HG02610 (cell line): ENCODE results near the gene TSEN54.

Experiments
- ATAC-seq: cut with Tn5 transposase; IDR thresholded peaks from one replicate; pipeline ENCODE4 v1.9.1; 2021; ENCODE audit warnings: mild to moderate bottlenecking, moderate library complexity; ENCODE audit not compliant: unreplicated experiment

Gene TSEN54

GRCh38 chr17:75540923-75541503 lies 24.7 kb downstream of the TSEN54 start:
- no peak for ATAC-seq

GRCh38 chr17:75542229-75542628 lies 25.9 kb downstream of the TSEN54 start:
- ATAC-seq: no peak

- no peak for ATAC-seq
These were observed 26.5 kb downstream of the TSEN54 start for GRCh38 chr17:75542728-75543336.

- no peak for ATAC-seq
These were observed 27.9 kb downstream of the TSEN54 start for GRCh38 chr17:75544250-75544649.

GRCh38 chr17:75546181-75546580 lies 29.9 kb downstream of the TSEN54 start:
- ATAC-seq: no peak

- no peak for ATAC-seq
These were observed 30.8 kb downstream of the TSEN54 start for GRCh38 chr17:75547091-75547490.

GRCh38 chr17:75548813-75549212 lies 32.5 kb downstream of the TSEN54 start:
- ATAC-seq: no peak

GRCh38 chr17:75549246-75550138 lies 33.2 kb downstream of the TSEN54 start:
- no peak for ATAC-seq

GRCh38 chr17:75550139-75550465 lies 33.8 kb downstream of the TSEN54 start:
- ATAC-seq: no peak

- no peak for ATAC-seq
These were observed 34.9 kb downstream of the TSEN54 start for GRCh38 chr17:75551266-75551665.

- ATAC-seq: no peak
These were observed 36.3 kb downstream of the TSEN54 start for GRCh38 chr17:75552425-75553294.

GRCh38 chr17:75553295-75554110 lies 37.2 kb downstream of the TSEN54 start:
- no peak for ATAC-seq

GRCh38 chr17:75555679-75556153 lies 39.4 kb downstream of the TSEN54 start:
- no peak for ATAC-seq

- ATAC-seq: no peak
These were observed 40.9 kb downstream of the TSEN54 start for GRCh38 chr17:75557075-75557851.

GRCh38 chr17:75557852-75558665 lies 41.7 kb downstream of the TSEN54 start:
- ATAC-seq: no peak

GRCh38 chr17:75558666-75559530 lies 42.6 kb downstream of the TSEN54 start:
- no peak for ATAC-seq

- ATAC-seq: no peak
These were observed 43.7 kb downstream of the TSEN54 start for GRCh38 chr17:75559958-75560533.
